Lung microvascular endothelial cell (primary cell): ENCODE measurements around the gene SIGLEC7. TPM values are rescaled to one million over a fixed set of nuclear protein-coding genes. Genes with fewer than 3 reads are reported as not detected.

Experiments
- DNase-seq, 2 donors: peaks; one replicate each; pipeline versions ENCODE4 v3.0.0 to v3.0.0-alpha.2; 2010; ENCODE audit warnings: low read depth in 2 of 2
- total RNA-seq: library from RNA; depleted of rRNA; stranded (reverse); fragments of >200 nt; gene quantifications from 2 replicates; pipeline ENCODE4 v1.2.1, GENCODE V29; 2014

The SIGLEC7 gene
- total RNA-seq, 1 donor from 2014 or later, result not detected

- no peak for DNase-seq
Observed at GRCh38 chr19:51116736-51117286, 25.3 kb upstream of the SIGLEC7 start.

GRCh38 chr19:51119101-51119500, 23.0 kb upstream of the SIGLEC7 start:
- DNase-seq, result no peak

- no peak for DNase-seq
Observed at GRCh38 chr19:51119611-51120010, 22.5 kb upstream of the SIGLEC7 start.

GRCh38 chr19:51120160-51120559, 21.9 kb upstream of the SIGLEC7 start:
- no peak for DNase-seq

GRCh38 chr19:51121257-51121656, 20.8 kb upstream of the SIGLEC7 start:
- DNase-seq, result no peak

GRCh38 chr19:51122112-51122981, 19.8 kb upstream of the SIGLEC7 start:
- no peak for DNase-seq

GRCh38 chr19:51123381-51123800, 18.7 kb upstream of the SIGLEC7 start:
- DNase-seq, result no peak

GRCh38 chr19:51123802-51124201, 18.3 kb upstream of the SIGLEC7 start:
- DNase-seq, result no peak

GRCh38 chr19:51124216-51124615, 17.9 kb upstream of the SIGLEC7 start:
- no peak for DNase-seq

GRCh38 chr19:51124729-51125128, 17.4 kb upstream of the SIGLEC7 start, which contains the start of gene SIGLEC9:
TSS of gene SIGLEC9 (plus strand) at chr19:51124906. CDS start at chr19:51124975, 69 bp downstream.
- no peak for DNase-seq

GRCh38 chr19:51125421-51126075, 16.6 kb upstream of the SIGLEC7 start:
- no peak for DNase-seq

- DNase-seq, result no peak
Observed at GRCh38 chr19:51127032-51127431, 15.1 kb upstream of the SIGLEC7 start.

- peak; percentile 14 to 23 for DNase-seq
Observed at GRCh38 chr19:51127755-51128154, 14.3 kb upstream of the SIGLEC7 start.

- DNase-seq, result no peak
Observed at GRCh38 chr19:51128227-51128626, 13.9 kb upstream of the SIGLEC7 start.

GRCh38 chr19:51129716-51130115, 12.4 kb upstream of the SIGLEC7 start:
- no peak for DNase-seq

GRCh38 chr19:51131780-51132680, 10.1 kb upstream of the SIGLEC7 start:
- DNase-seq, result peak in 1 of 2 donors; percentile 39

GRCh38 chr19:51135004-51135403, 7.1 kb upstream of the SIGLEC7 start:
- DNase-seq, result no peak

- DNase-seq, result no peak
Observed at GRCh38 chr19:51135986-51136762, 5.9 kb upstream of the SIGLEC7 start.

- DNase-seq, result no peak
Observed at GRCh38 chr19:51136851-51137551, 5.1 kb upstream of the SIGLEC7 start.
